DND-41 (cell line): ENCODE measurements around the gene PTPRD.

Experiments
- ATAC-seq: fragments of 200-7000 bp; cut with Tn5 transposase; 3 replicates; pipeline ENCODE4 v1.9.1; 2021; ENCODE audit warnings: low read depth; ENCODE audit not compliant: insufficient read depth
- DNase-seq: peaks from one replicate; pipeline ENCODE4 v3.0.0-alpha.2; 2020
- H2AFZ ChIP-seq: 2 replicates; pipeline ENCODE4 v1.6.0; 2012; ENCODE audit warnings: low read depth, low read length
- H3K27ac ChIP-seq: 2 replicates; pipeline ENCODE4 v1.5.1; 2012; ENCODE audit warnings: low read length, inconsistent platforms
- H3K27me3 ChIP-seq: fragments of 200-600 bp; sonication (generic); 2 replicates; pipeline ENCODE4 v1.6.0; 2012; ENCODE audit warnings: low read length, mild to moderate bottlenecking, inconsistent platforms; ENCODE audit not compliant: insufficient read depth, poor library complexity
- H3K36me3 ChIP-seq: 2 replicates; pipeline ENCODE4 v1.5.1; 2012; ENCODE audit warnings: low read length, inconsistent platforms; ENCODE audit not compliant: insufficient read depth
- H3K4me1 ChIP-seq: 2 replicates; pipeline ENCODE4 v1.5.1; 2012; ENCODE audit warnings: mild to moderate bottlenecking, low read length; ENCODE audit not compliant: insufficient read depth
- H3K4me2 ChIP-seq: 2 replicates; pipeline ENCODE4 v1.6.0; 2012; ENCODE audit warnings: mild to moderate bottlenecking, moderate library complexity, low read length, inconsistent platforms; ENCODE audit not compliant: insufficient read depth
- H3K4me3 ChIP-seq, 2 experiments: fragments of 200-600 bp in 1 of 2; shearing (Covaris generic) in 1 of 2; 2 replicates each; pipeline ENCODE4 v1.5.1; 2012 to 2016; ENCODE audit warnings: inconsistent platforms in 2 of 2, low read length in 2 of 2, mild to moderate bottlenecking in 2 of 2, low read depth in 1 of 2, moderate library complexity in 1 of 2
- H3K79me2 ChIP-seq: 2 replicates; pipeline ENCODE4 v1.6.0; 2012; ENCODE audit warnings: low read length, inconsistent platforms; ENCODE audit not compliant: insufficient read depth
- H3K9ac ChIP-seq: 2 replicates; pipeline ENCODE4 v1.6.0; 2012; ENCODE audit warnings: low read depth, mild to moderate bottlenecking, inconsistent platforms, low read length, moderate library complexity
- H3K9me3 ChIP-seq: 2 replicates; pipeline ENCODE4 v1.5.1; 2012; ENCODE audit warnings: low read length, moderate library complexity, mild to moderate bottlenecking, inconsistent platforms; ENCODE audit not compliant: insufficient read depth, severe bottlenecking
- H4K20me1 ChIP-seq: 2 replicates; pipeline ENCODE4 v1.6.0; 2012; ENCODE audit warnings: low read length; ENCODE audit not compliant: insufficient read depth
- EZH2 ChIP-seq: IDR thresholded peaks from 3 replicates; pipeline ENCODE4 v1.6.1; 2012; ENCODE audit warnings: borderline replicate concordance, low read depth, mild to moderate bottlenecking, moderate library complexity, low read length, inconsistent platforms; ENCODE audit not compliant: severe bottlenecking
- TF ChIP-seq, protein P1 (sequence below): IDR thresholded peaks from 2 replicates; pipeline ENCODE4 v1.5.1; 2012; ENCODE audit warnings: borderline replicate concordance, low read length, moderate library complexity, mild to moderate bottlenecking; ENCODE audit not compliant: poor library complexity, severe bottlenecking; ENCODE audit errors: extremely low read depth

The PTPRD gene

DNA sequence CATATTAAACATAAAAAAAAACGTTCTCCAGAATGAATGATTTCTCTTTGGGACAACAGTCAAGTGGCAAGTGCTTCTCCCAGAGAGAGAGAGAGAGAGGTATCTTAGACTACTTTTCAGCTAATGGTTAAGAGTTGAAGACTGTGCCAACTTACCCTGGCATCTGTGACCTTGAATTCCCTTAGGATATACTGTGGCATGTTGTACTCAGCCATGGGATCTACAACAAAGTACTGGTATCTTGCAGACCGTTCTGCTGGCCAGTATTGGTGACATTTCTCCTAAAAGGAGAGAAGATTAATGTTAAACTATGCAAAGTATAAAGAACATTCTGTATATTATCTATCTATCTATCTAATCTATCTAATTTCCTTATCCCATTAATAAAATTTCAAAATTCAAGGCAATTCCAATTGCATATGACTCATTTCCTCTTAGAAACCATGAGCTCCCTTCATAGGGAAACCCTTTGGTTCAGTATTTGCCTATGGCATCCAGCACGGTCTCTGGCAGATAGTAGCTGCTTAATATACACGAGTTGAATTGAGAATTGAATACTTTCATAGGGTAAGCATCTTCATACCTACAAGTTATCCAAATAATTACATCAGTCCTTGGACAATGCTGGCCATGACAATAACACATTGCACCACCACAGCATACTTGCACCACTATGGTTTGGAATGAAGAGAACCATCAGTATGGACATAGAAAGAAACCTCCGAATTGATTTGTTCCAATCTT lies 2273.9 kb downstream of the PTPRD start:
- H3K9me3 ChIP-seq, result no peaks in the 10 kb centered on the region
- TF ChIP-seq EZH2, result no peak
- TF ChIP-seq, protein P1, sequence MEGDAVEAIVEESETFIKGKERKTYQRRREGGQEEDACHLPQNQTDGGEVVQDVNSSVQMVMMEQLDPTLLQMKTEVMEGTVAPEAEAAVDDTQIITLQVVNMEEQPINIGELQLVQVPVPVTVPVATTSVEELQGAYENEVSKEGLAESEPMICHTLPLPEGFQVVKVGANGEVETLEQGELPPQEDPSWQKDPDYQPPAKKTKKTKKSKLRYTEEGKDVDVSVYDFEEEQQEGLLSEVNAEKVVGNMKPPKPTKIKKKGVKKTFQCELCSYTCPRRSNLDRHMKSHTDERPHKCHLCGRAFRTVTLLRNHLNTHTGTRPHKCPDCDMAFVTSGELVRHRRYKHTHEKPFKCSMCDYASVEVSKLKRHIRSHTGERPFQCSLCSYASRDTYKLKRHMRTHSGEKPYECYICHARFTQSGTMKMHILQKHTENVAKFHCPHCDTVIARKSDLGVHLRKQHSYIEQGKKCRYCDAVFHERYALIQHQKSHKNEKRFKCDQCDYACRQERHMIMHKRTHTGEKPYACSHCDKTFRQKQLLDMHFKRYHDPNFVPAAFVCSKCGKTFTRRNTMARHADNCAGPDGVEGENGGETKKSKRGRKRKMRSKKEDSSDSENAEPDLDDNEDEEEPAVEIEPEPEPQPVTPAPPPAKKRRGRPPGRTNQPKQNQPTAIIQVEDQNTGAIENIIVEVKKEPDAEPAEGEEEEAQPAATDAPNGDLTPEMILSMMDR, result no peak
- ATAC-seq (no peak), DNase-seq (no peak)
- no peak overlapping the region for H3K4me3 ChIP-seq
- H3K79me2 ChIP-seq, result no peaks in the 10 kb centered on the region
- no peak overlapping the region for H3K9ac ChIP-seq
- H4K20me1 ChIP-seq, result no peaks in the 10 kb centered on the region
- peaks cover 14% of the 10 kb centered on the region; the same call in 1 of the 2 replicates for H3K36me3 ChIP-seq
- H3K4me2 ChIP-seq, result no peak overlapping the region
- no peak overlapping the region for H2AFZ ChIP-seq
- H3K27ac ChIP-seq, result no peak overlapping the region
- H3K4me1 ChIP-seq, result no peaks in the 10 kb centered on the region
- H3K27me3 ChIP-seq, result no peaks in the 10 kb centered on the region

DNA sequence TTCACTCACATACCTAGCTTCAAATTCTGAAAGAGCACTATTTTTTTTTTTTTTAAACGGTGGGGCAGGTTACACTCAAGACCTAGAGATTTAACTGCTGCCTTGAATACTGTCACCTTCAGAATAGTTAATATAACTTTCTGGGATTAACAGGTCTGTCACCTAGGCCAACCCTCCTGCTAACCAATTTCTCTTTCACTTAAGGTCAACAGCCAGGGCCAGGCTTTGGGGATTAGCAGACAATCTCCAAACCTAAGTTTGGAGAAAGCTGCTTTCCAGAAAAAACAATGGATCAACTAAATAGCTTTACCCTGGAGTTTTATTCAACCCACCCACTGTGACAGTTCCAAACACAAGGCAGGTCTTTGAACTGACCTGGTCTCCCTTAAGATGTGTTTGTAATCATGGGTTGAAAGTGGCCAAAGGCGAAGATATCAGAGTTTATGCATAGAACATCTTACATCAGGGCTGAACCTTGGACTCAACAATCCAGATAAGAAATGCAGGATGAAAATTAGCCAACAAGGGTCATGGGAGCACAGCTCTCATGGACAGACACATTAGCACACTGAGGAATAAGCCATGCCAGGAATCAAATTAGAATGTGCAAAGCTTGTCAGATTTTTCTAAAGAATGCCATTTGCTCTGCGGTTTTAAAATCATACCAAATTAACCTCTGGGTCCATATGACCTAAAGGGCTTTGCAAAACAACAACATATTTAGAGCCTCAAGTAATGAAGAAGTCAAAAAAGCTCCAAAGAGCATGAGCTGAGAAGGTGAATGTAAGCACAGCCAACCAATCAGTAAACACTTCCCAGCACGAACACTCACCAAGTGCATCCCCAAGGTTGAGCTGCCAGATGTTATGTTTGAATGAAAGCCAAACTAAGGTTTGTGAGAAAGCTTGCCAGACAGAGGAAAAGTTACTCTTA lies 2274.7 kb downstream of the PTPRD start:
- no peak for ATAC-seq
- no peaks in the 10 kb centered on the region for H4K20me1 ChIP-seq
- peaks cover 14% of the 10 kb centered on the region; the same call in 1 of the 2 replicates for H3K36me3 ChIP-seq
- no peaks in the 10 kb centered on the region for H3K9me3 ChIP-seq
- no peak overlapping the region for H3K27ac ChIP-seq
- H3K4me2 ChIP-seq, result no peak overlapping the region
- DNase-seq, result no peak
- no peaks in the 10 kb centered on the region for H3K79me2 ChIP-seq
- no peak overlapping the region for H3K9ac ChIP-seq
- H2AFZ ChIP-seq, result no peak overlapping the region
- H3K4me1 ChIP-seq, result no peaks in the 10 kb centered on the region
- TF ChIP-seq, protein P1, result no peak
- no peak for TF ChIP-seq EZH2
- H3K27me3 ChIP-seq, result no peaks in the 10 kb centered on the region
- no peak overlapping the region for H3K4me3 ChIP-seq

DNA sequence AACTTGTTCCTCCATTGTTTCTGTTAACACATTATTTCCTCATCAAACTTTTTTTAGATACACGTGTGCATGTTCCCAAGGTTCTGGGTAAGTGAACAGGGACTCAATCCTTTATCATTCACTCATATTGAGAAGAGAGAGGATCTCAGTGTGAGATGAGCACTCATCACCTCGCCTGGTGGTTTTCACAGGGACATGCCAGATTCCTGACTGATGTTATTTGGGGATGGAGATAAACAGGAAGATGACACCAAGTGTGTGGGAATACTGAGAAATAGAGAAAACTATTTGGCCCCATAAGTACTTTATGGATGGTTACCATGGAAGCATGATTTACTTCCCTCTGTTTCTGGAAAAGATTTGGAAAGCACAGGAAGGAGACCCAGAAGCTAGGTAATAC lies 2279.9 kb downstream of the PTPRD start:
- TF ChIP-seq, protein P1, result no peak
- no peak for TF ChIP-seq EZH2
- DNase-seq (no peak), ATAC-seq (no peak)
- no peaks in the 10 kb centered on the region for H3K79me2 ChIP-seq
- H3K9ac ChIP-seq, result no peak overlapping the region
- peaks cover 1% of the 10 kb centered on the region; the same call in 1 of the 2 replicates for H3K36me3 ChIP-seq
- H2AFZ ChIP-seq, result no peak overlapping the region
- no peaks in the 10 kb centered on the region for H3K27me3 ChIP-seq
- no peaks in the 10 kb centered on the region for H3K4me1 ChIP-seq
- H3K4me3 ChIP-seq, result no peak overlapping the region
- H3K9me3 ChIP-seq, result no peaks in the 10 kb centered on the region
- no peaks in the 10 kb centered on the region for H4K20me1 ChIP-seq
- H3K4me2 ChIP-seq, result no peak overlapping the region
- no peak overlapping the region for H3K27ac ChIP-seq
